ENCODE results near the gene RABGGTA.

The RABGGTA gene

GRCh38 chr14:24250354-24250753 lies 21.0 kb downstream of the RABGGTA start:
- no peak for TF ChIP-seq FOXM1 (IDR thresholded peaks at IDR 0.05; ENCODE audit: borderline replicate concordance, low read depth)
- TF ChIP-seq REST (IDR thresholded peaks at IDR 0.05; ENCODE audit: low read depth) = no peak
- no peak for TF ChIP-seq CREB1 (IDR thresholded peaks at IDR 0.05; ENCODE audit: low read depth)
- TF ChIP-seq CEBPB (IDR thresholded peaks at IDR 0.05) = no peak
- TF ChIP-seq TAF1 (IDR thresholded peaks at IDR 0.05; ENCODE audit: low read depth) = no peak
- TF ChIP-seq, protein P1, sequence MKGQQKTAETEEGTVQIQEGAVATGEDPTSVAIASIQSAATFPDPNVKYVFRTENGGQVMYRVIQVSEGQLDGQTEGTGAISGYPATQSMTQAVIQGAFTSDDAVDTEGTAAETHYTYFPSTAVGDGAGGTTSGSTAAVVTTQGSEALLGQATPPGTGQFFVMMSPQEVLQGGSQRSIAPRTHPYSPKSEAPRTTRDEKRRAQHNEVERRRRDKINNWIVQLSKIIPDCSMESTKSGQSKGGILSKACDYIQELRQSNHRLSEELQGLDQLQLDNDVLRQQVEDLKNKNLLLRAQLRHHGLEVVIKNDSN (IDR thresholded peaks at IDR 0.05) = no peak
- TF ChIP-seq EGR1 (IDR thresholded peaks at IDR 0.05) = no peak
- no peak for TF ChIP-seq NFIC (IDR thresholded peaks at IDR 0.05)
- no peak for TF ChIP-seq EP300 (IDR thresholded peaks at IDR 0.05; ENCODE audit: borderline replicate concordance)
- no peak for TF ChIP-seq YY1 (IDR thresholded peaks at IDR 0.05; ENCODE audit: low read depth)
- no peak for TF ChIP-seq MAX (IDR thresholded peaks at IDR 0.05)
- no peak for TF ChIP-seq RAD21 (IDR thresholded peaks at IDR 0.05; ENCODE audit: low read depth)
- no peak for TF ChIP-seq TEAD4 (IDR thresholded peaks at IDR 0.05)
- no peak for TF ChIP-seq ZBTB7A (IDR thresholded peaks at IDR 0.05; ENCODE audit: low read depth)
- TF ChIP-seq TCF12 (IDR thresholded peaks at IDR 0.05; ENCODE audit: low read depth) = no peak

GRCh38 chr14:24249230-24250021 lies 22.0 kb downstream of the RABGGTA start:
- TF ChIP-seq EGR1 (IDR thresholded peaks at IDR 0.05) = no peak
- TF ChIP-seq REST (IDR thresholded peaks at IDR 0.05; ENCODE audit: low read depth) = no peak
- no peak for TF ChIP-seq ZBTB7A (IDR thresholded peaks at IDR 0.05; ENCODE audit: low read depth)
- TF ChIP-seq FOXM1 (IDR thresholded peaks at IDR 0.05; ENCODE audit: borderline replicate concordance, low read depth) = no peak
- TF ChIP-seq NFIC (IDR thresholded peaks at IDR 0.05) = no peak
- TF ChIP-seq, protein P1 (IDR thresholded peaks at IDR 0.05) = no peak
- TF ChIP-seq TEAD4 (IDR thresholded peaks at IDR 0.05) = no peak
- no peak for TF ChIP-seq TAF1 (IDR thresholded peaks at IDR 0.05; ENCODE audit: low read depth)
- no peak for TF ChIP-seq CREB1 (IDR thresholded peaks at IDR 0.05; ENCODE audit: low read depth)
- TF ChIP-seq MAX (IDR thresholded peaks at IDR 0.05) = no peak

GRCh38 chr14:24247422-24247821 lies 24.0 kb downstream of the RABGGTA start:
- TF ChIP-seq EGR1 (IDR thresholded peaks at IDR 0.05) = no peak
- no peak for TF ChIP-seq TCF12 (IDR thresholded peaks at IDR 0.05; ENCODE audit: low read depth)
- no peak for TF ChIP-seq YY1 (IDR thresholded peaks at IDR 0.05; ENCODE audit: low read depth)
- TF ChIP-seq, protein P1 (IDR thresholded peaks at IDR 0.05) = no peak
- TF ChIP-seq MAX (IDR thresholded peaks at IDR 0.05) = no peak
- no peak for TF ChIP-seq CREB1 (IDR thresholded peaks at IDR 0.05; ENCODE audit: low read depth)
- no peak for TF ChIP-seq TAF1 (IDR thresholded peaks at IDR 0.05; ENCODE audit: low read depth)
- TF ChIP-seq FOXM1 (IDR thresholded peaks at IDR 0.05; ENCODE audit: borderline replicate concordance, low read depth) = no peak
- TF ChIP-seq CEBPB (IDR thresholded peaks at IDR 0.05) = no peak
- TF ChIP-seq REST (IDR thresholded peaks at IDR 0.05; ENCODE audit: low read depth) = no peak
- TF ChIP-seq ZBTB7A (IDR thresholded peaks at IDR 0.05; ENCODE audit: low read depth) = no peak
- no peak for TF ChIP-seq RAD21 (IDR thresholded peaks at IDR 0.05; ENCODE audit: low read depth)
- TF ChIP-seq NFIC (IDR thresholded peaks at IDR 0.05) = no peak
- TF ChIP-seq TEAD4 (IDR thresholded peaks at IDR 0.05) = no peak

Data from Ishikawa (cell line).